ENCODE data around the gene FOXL2NB.

FOXL2NB gene

GRCh38 chr3:138933068-138933668 is 13.8 kb upstream of the FOXL2NB start:
- DNase-seq (ENCODE audit: low spot score): no peak

GRCh38 chr3:138933981-138934691 is 12.9 kb upstream of the FOXL2NB start:
- no peak for DNase-seq (ENCODE audit: low spot score)

GRCh38 chr3:138935505-138935862 is 11.5 kb upstream of the FOXL2NB start:
- no peak for DNase-seq (ENCODE audit: low spot score)

GRCh38 chr3:138935863-138936740 is 10.9 kb upstream of the FOXL2NB start:
- peak; percentile 65 for DNase-seq (ENCODE audit: low spot score)

GRCh38 chr3:138936741-138937689 is 10.0 kb upstream of the FOXL2NB start:
- no peak for DNase-seq (ENCODE audit: low spot score)

GRCh38 chr3:138937690-138938055 is 9.3 kb upstream of the FOXL2NB start:
- no peak for DNase-seq (ENCODE audit: low spot score)

GRCh38 chr3:138938056-138938876 is 8.8 kb upstream of the FOXL2NB start:
- no peak for DNase-seq (ENCODE audit: low spot score)

- no peak for DNase-seq (ENCODE audit: low spot score)
Observed at GRCh38 chr3:138938877-138939560, 8.0 kb upstream of the FOXL2NB start.

GRCh38 chr3:138939561-138940241 is 7.3 kb upstream of the FOXL2NB start:
- DNase-seq (ENCODE audit: low spot score): no peak

- DNase-seq (ENCODE audit: low spot score): no peak
Observed at GRCh38 chr3:138940446-138940845, 6.6 kb upstream of the FOXL2NB start.

- DNase-seq (ENCODE audit: low spot score): peak; percentile 70
Observed at GRCh38 chr3:138941259-138941885, 5.6 kb upstream of the FOXL2NB start.

GRCh38 chr3:138942271-138942670 is 4.7 kb upstream of the FOXL2NB start:
- no peak for DNase-seq (ENCODE audit: low spot score)

GRCh38 chr3:138942861-138943623 is 4.0 kb upstream of the FOXL2NB start:
- no peak for DNase-seq (ENCODE audit: low spot score)

- DNase-seq (ENCODE audit: low spot score): no peak
Observed at GRCh38 chr3:138943724-138944653, 3.0 kb upstream of the FOXL2NB start.

GRCh38 chr3:138944654-138944928 is 2.4 kb upstream of the FOXL2NB start:
- no peak for DNase-seq (ENCODE audit: low spot score)

- DNase-seq (ENCODE audit: low spot score): no peak
Observed at GRCh38 chr3:138944929-138945708, 1.9 kb upstream of the FOXL2NB start.
